OCI-LY7 (cell line): Measurements from ENCODE around the gene ZNF407.

Experiments used
- CTCF ChIP-seq: fragments of 200-600 bp; sonication (generic); conservative IDR thresholded peaks from 2 replicates; pipeline ENCODE4 v1.5.1; 2014; ENCODE audit warnings: mild to moderate bottlenecking, antibody characterized with exemption, low read length, moderate library complexity, mixed read lengths
- EZH2phosphoT487 ChIP-seq: fragments of 200-600 bp; sonication (generic); IDR thresholded peaks from 2 replicates; pipeline ENCODE4 v1.6.1; 2018; ENCODE audit warnings: low read depth, borderline replicate concordance, mild to moderate bottlenecking, mixed run types, antibody characterized with exemption, low read length, moderate library complexity, mixed read lengths

GRCh38 chr18:74742573-74743243 is 145.0 kb downstream of the ZNF407 start:
- TF ChIP-seq CTCF (no peak), EZH2phosphoT487 (no peak)
